AG08396 (cell line): ENCODE results near the gene EFNB2.

Experiments used
- DNase-seq: peaks from one replicate; pipeline ENCODE4 v3.0.0; 2012; ENCODE audit warnings: low spot score, mixed read lengths

The EFNB2 gene, protein sequence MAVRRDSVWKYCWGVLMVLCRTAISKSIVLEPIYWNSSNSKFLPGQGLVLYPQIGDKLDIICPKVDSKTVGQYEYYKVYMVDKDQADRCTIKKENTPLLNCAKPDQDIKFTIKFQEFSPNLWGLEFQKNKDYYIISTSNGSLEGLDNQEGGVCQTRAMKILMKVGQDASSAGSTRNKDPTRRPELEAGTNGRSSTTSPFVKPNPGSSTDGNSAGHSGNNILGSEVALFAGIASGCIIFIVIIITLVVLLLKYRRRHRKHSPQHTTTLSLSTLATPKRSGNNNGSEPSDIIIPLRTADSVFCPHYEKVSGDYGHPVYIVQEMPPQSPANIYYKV

DNA sequence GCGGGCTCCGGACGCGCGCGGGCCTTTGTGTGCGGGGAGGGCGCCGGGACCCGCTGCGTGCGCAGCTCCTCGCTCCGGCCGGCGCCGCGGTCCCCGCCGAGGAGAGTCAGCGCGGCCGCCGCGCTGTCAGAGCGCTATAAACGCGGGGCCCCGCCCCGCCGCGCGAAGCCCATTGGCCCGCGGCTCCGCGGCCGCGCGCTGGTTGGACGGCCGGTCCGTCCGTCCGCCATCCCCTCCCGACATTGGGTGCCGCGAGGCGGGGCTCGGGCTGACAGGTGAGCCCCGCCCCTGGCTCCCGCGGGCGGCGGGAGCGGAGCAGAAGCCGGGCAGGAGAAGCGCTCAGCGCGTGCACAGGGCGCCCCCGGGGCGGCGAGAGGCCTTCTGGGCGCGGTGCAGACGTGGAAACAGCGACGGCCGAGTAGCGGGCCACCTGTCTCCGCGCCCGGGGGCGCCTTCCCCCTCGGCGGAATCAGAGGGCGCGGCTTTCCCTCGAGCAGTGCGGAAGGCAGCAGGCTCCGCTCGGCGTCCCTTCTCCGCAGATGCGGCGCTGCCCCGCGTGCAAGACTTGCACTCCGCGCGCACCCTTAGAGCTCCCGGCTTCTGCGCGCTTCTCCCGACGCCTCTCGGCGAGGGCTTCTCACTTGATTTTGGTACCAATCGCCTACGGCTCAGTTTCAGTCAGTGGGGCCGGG lies at the start of gene EFNB2:
EFNB2 (minus strand) TSS at position 111 of the 692 bp plus-strand sequence. CDS start 698 bp downstream, outside the sequence.
- peak; percentile 99 for DNase-seq

DNA sequence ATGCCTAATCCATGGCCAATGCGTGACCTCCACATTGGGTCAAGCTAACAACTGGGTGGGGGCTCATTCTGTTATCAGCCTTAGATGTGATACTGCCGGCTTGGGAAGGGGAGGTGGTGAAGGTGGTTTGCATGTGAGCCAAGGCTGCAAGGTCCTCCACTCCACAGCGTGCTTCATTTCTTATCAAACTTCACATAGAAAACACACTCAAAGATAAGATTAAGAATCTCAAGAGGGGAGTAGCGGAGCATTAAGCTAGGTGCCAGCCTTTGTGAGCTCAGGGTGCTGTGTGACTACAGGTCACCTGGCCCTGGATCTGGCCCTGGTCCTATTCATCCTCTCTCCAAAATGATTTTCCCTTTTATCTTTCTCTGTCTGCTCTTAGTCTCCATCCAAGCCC lies 45.8 kb upstream of the EFNB2 start:
- no peak for DNase-seq

DNA sequence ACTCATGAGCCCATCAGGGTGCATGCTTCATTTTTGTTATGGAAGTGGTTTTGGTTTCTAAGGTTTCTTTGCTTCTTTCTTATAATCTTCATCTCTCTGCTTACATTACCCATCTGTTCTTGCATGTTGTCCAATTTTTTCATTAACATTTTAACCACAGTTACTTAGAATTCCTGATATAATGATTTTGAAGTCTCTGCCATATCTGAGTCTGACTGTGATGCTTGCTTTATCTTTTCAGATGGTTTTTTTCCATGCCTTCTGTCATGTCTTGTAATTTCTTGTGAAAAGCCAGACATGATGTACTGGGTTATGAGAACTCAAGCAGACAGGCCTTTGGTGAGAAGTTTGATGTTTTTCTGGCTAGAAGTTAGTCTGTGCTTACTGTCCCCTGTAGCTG lies 40.4 kb upstream of the EFNB2 start:
- no peak for DNase-seq

DNA sequence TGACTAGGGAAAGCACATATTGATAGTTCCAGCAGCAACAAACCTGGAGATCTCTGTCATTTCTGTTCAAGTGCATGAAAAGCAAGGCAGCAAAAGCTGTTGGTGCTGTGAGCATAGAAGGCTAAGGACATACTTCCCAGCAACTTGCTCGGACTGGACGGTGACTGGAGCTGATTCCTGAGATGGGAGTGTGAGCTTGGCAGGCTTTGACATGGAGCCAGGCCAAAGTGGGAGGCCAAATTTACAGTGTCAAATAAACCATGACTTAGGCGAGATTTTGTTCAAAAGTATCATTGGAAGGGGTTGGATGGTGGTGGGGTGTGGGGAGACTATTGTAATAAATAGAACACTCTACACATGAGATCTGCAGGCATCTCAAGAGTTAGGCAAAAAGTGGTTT lies 38.4 kb upstream of the EFNB2 start:
- DNase-seq: peak; percentile 23

DNA sequence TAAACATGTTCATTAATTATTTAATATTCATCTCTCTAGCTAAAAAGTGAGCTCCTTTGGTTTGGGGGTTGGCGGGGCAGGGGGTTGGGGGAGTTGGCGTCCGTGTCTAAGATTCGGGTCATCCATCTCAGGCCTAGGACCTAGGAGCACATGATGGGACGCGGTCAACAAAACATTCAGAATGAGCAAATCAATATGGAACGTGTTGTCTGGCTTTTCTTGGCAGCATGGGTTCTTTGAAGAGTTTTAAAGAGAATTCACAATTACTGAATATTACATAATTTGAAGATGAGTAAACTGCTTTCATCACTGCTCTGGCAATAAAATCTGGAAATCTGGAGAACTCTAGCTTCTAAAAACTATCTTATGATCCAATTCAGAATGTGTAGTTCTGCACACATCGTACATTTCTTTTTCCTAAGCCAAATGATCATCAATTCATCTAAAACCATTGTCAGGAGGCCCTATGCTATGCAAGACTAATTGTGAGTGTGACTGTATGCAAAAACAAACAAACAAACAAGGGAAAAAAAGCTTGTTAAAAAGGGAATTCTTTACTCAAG lies 37.9 kb upstream of the EFNB2 start:
- DNase-seq: peak; percentile 54

DNA sequence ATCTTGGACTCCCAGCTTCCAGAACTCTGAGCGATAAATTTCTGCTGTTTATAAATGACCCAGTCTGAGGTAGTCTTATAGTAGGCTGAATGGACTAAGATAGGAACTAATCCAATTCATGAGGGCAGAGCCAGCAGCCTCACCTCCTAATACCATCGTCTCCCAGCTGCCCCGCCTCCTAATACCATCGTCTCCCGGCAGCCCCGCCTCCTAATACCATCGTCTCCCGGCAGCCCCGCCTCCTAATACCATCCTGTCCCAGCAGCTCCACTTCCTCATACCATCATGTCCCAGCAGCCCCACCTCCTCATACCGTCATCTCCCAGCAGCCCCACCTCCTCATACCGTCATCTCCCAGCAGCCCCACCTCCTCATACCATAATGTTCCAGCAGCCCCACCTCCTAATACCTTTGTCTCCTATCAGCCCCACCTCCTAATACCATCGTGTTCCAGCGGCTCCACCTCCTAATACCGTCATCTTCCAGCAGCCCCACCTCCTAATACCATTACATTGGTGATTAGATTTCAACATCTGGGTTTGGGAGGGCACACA lies 34.9 kb upstream of the EFNB2 start:
- peak; percentile 22 for DNase-seq

DNA sequence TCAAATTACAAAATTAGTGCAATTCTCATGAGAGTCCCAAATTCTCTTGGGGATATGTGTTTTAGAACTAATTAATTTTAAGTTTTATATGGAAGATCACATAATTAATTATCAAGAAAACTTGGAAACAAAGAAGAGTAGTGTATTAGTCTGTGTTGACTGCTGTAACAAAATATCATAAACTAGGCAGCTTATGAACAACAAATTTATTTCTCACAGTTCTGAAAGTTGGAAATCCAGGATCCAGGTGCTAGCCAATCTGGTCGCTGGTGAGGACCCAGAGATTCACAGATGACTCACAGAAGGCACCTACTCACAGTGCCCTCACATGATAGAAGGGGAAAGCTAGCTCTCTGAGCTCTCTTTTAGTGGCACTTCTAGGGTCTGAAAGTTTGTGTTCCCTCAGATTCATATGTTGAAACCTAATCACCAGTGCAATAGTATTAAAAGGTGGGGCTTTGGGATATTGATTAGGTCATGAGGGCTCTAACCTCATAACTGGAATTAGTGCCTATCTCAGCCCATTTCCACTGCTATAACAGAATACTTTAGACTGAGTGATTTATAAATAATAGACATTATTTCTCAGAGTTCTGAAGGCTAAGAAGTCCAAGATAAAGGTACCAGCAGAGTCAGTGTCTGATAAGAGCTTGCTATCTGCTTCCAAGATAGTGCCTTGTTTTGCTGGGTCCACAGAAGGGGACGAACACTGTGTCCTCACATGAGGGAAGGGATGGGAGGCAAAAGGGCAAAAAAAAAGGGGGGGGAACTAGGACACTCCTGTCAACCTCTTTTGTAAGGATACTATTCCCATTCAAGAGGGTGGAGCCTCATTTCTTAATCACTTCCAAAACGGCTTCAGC lies 34.0 kb upstream of the EFNB2 start:
- no peak for DNase-seq

DNA sequence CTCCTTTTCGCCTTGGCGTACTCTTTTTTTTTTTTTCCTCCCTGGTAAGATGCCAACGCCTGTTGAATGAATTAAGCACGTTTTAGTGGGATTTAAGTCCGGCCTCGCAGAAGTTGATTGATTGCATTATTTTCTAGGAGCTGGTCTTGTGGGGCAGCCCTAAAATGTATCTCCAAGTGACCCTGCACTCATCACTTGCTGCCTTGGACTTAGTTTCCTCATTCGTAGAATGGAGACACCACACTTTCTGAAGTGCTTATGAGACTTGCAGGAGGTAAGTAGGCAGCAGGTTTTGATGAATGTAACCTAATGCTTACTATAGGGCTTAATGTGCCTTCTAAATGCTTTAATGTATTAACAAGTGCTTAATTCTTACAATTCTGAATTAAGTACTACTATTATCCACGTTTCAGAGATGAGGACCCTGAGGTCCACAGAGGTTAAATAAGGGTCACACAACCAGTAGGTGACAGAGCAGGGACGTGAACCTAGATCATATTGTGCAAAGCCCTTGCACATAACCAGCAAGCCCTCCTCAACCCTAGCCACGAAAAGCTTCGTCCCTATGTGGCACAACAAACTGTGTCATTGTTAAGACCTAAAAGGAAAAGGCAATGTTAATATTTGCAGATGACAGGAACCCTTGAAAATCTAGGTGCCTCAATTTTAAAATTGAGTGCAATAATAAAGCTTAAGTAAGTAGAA lies 33.0 kb upstream of the EFNB2 start:
- no peak for DNase-seq

DNA sequence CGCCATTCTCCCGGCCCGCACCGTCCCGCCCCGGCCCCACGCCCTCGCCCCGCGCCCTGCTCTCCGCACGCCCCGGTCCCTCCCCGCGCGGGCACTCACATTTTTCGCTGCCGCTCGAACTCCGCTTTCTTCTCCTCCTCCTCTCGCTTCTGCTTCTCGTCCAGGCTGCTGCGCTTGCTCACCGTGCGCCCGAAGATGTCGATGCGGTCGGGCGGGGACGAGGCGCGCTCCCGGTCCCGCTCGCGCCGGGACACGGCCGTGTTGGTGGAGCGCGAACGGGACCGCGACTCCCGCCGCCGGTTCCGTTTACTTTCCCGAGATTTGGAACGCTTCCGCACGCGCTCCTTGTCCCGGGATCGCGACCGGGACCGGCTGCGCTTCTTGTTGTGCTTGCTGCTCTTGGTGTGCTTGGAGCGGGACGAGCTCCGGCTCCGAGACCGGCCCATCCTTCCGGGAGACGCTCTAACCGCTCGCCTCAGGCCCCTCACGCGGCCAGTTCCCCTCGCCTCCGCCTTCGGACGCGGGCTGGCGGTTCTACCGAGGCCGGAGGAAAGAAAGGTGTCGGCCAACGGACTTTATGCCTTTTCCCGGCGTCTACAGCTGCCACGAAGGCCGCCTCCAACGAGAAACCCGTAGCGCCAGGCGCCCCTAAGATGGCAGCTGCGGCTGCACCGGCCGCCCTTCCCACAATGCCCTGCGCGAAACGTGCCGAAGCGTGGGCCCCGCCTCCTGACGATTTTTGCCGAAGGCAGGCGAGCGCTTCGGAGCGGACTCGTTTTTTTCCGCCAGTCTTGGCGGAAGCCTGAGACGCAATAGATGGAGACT lies 32.2 kb upstream of the EFNB2 start, which contains the start of gene ARGLU1:
ARGLU1 (minus strand) TSS at position 664 of the 825 bp plus-strand sequence; CDS start at position 446, 218 bp downstream.
- peak; percentile 96 for DNase-seq

DNA sequence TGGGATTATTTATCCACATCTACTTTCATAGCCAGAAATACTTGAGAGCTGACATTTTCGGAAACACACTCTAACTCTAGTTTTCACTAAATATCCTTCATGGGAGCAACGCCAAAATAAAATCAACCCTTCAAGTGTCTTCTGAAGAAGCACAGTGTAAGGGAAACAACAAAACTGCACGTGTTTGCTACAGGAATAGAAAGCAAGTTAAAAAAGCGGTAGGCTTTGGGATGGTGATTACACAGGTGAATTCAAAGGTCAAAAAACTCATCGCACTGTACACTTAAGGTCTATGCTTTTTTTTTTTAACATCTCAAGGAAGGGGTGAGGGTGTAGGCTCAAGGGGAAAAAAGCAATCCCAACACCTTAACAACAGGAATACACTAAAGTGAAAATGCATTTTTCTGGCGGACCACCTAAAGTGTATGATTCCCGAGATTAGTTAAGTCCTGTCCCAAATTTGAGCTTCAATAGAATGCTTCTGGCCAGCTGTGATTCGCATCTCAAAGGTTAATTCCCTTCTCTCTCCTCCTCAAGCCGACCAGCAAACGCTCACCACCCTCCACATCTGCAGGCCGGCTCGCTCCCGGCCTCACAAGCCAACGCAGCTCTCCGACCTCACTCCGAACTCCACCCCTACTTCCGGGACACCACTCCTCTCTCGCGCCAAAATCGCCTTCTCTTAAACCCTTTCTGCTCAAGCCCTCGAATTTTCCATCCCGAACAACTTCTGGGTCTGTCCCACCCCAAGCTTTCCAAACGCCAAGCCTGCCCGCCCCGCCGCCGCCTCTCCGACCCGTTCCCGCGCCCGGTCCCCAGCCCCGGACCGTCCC lies 31.4 kb upstream of the EFNB2 start:
- DNase-seq: peak; percentile 64

DNA sequence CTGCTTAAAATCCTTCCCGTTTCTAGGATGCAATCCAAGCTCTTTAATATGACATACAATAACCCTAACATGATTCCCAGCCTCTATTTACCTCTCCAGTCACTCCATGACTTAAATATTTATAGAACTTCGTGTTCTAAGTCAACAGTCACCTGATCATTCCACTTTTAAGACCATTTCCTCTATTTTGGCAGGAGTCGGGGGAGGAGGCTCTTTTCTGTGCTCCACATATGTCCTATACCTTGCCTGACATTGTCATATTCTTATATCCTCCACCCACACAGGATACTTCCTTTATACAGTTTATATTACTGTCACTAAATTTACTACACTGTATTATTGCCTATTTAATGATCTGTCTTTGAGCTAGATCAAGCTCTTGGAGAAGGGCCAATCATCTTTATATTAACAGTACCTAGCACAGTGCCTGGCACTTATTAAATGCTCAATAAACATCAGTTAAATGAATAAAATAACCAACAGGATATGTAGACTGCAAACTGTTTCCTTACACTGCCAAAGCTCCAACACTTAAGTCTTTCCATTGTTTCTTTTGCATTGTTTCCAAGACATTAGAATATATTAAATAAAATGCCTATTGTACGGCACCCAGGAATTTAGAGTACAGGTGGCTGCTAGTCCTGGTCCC lies 29.8 kb upstream of the EFNB2 start:
- DNase-seq: no peak

DNA sequence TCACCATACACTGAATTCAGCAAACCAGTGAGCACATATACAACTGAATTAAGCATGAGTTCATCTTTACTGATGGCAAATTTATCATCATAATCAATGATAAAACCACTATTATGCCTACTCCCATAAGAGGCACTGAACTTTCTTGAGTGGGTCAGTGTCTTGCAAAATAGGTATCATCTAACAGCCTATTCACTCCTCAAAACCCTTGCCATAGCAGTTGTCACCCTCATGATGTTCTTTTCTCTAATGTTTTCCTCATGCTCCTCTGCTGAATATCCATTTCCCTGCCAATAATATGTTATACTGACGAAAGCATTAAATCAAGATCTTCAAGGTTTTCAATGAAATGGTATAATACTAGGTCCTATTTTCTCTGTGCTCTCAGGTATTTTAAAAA lies 26.8 kb upstream of the EFNB2 start:
- DNase-seq: no peak

DNA sequence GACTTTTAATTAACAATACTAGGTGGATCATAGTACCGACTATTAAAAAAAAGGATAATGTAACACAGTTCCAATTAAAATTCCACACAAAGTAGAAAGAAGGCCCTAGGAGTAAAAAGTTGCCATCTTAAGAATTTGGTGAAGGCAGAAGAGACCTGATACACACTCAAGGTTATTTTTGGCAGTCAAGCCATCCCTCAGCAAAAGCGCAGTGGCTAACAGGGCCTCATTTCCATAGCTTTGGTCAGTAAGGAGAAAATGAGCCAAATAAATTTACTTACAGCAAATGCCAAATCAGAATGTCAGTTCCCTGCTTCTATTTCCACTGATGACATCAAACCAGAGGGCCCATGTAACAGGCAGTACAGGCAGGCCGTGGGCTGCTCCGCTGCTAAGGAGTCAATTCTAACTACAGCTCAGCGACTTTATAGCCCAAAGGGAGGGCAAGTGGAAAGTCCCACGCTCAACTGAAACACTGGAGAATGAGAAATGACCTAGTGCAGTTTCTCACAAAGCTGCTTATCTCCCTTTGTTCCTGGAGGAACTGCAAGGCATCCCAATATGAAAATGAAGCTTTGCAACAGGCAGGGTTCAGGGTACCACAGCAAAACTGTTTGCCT lies 26.2 kb upstream of the EFNB2 start:
- DNase-seq: no peak

DNA sequence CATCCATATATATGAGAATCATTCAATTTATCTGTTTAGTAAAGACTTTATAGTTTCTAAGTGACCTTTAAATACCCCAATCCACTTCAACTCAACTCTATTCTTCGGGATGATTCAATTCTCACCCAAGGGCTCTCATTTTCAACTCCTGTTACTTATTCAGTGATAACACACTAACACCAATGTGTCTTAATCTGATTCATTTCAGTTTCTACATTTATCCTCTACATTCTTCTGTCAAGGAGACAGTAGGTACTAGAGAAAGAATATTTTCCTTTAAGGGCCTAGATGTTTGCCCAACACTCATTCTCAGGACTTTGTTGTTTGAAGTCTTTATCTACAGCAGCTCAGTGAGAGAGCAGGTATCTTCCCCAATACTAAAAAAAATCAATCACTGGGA lies 25.4 kb upstream of the EFNB2 start:
- DNase-seq: no peak

DNA sequence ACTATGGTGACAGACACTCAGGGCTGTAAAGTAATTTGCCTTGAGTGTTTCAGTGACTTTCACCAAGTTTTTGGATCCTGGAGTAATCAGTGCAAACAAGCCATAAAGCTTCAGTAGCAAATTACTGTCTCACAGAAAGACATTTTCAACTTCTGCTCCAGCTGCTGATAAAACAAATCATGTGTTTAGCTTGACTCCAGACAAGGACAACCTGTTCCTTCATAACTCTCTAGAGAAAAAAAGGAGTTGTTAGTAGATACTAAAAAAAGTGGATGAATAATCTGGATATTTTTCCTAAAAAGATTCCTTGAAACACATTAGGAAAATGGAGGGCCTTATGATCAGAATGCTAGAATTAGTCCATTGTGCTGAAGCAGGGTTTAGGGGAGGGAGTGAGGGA lies 23.1 kb upstream of the EFNB2 start:
- no peak for DNase-seq

DNA sequence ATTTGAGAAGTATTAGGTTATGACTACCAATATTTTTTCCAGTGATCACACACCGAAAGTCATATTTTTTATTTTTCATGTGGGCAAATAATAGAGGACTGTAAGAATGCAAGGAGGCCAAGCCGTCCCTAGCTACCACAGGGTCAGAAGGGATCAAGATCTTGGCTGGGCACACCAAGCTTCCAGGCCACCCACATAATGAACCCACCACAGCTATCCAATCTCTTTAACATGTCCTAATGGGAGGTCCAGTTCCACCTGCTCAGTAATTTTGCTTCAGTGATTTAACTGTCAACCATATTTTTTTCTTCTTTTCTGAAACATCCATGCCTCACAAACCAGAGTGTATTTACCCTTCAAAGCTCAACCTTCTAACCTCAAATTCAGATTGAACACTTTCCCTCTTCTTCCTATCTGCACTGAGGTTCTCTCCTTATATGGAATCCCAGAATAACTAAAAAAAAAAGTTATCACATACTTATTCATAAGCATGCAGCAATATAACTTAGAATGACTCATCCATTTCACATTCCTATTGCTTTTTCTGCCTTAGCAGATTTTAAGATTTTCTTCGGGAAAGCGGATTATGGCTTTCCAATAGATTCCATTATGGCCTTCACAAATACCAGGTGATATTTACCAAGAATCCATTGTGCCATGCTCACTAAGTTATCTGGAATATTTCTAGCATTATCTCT lies 20.3 kb upstream of the EFNB2 start:
- no peak for DNase-seq

DNA sequence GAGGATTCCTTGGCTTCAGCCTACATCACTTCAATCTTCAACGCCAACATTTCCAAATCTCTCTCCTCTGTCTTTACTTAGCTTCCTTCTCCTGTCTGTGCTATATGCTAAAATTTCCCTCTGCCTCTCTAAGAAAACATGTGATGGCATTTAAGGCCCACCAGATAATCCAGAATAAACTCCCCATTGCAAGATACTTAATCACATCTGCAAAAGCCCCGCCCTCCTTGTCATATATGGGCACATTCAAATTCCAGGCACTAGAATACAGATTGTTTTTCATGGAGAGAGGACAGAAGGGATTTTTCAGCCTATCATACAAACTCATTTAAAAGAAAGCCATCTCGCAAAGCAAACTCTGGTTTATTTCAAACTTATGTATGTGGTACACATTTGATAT lies 16.3 kb upstream of the EFNB2 start:
- no peak for DNase-seq

DNA sequence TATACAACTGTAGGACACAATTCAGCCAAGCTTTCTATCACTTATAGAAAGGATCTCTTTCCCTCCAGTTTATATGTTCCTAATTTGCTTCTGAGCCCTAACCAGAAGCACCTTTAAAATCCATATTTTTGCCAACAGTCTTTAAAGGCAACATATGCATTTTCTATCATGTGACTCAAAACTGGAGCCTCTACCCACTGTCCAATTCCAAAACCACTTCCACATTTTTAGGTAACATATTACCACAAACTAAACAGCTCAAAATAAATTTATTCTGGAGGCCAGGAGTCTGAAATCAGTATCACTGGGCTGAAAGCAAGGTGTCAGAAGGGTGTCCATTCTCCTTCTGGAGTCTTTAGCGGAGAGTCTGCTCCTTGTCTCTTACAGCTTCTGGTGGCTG lies 15.9 kb upstream of the EFNB2 start:
- no peak for DNase-seq
